GM18508 (cell line): ENCODE data around the gene CACNB4.
"Not testable (repeated sequence)": the region's sequence is repeated elsewhere in the genome, so short reads cannot be mapped to it uniquely, and the experiment has no call there.

ENCODE experiments used
- ATAC-seq: cut with Tn5 transposase; IDR thresholded peaks from one replicate; pipeline ENCODE4 v1.9.1; 2021; ENCODE audit warnings: moderate number of reproducible peaks; ENCODE audit not compliant: insufficient read depth, unreplicated experiment

The CACNB4 gene

GRCh38 chr2:151802315-151802714 is 296.5 kb downstream of the CACNB4 start:
- ATAC-seq: no peak

- no peak for ATAC-seq
Measured at GRCh38 chr2:151799886-151800292, 299.0 kb downstream of the CACNB4 start.

- no peak for ATAC-seq
Measured at GRCh38 chr2:151796774-151797173, 302.1 kb downstream of the CACNB4 start.

- no peak for ATAC-seq
Measured at GRCh38 chr2:151795646-151796240, 303.1 kb downstream of the CACNB4 start.

GRCh38 chr2:151794422-151794821 is 304.4 kb downstream of the CACNB4 start:
- ATAC-seq: not testable (repeated sequence)

GRCh38 chr2:151793123-151793522 is 305.7 kb downstream of the CACNB4 start:
- ATAC-seq: no peak

- no peak for ATAC-seq
Measured at GRCh38 chr2:151792589-151792988, 306.3 kb downstream of the CACNB4 start.

- ATAC-seq: no peak
Measured at GRCh38 chr2:151791545-151791944, 307.3 kb downstream of the CACNB4 start.

GRCh38 chr2:151790689-151791088 is 308.2 kb downstream of the CACNB4 start:
- no peak for ATAC-seq

- ATAC-seq: no peak
Measured at GRCh38 chr2:151789055-151789834, 309.6 kb downstream of the CACNB4 start.

GRCh38 chr2:151786483-151786882 is 312.4 kb downstream of the CACNB4 start:
- ATAC-seq: no peak

GRCh38 chr2:151786077-151786476 is 312.8 kb downstream of the CACNB4 start:
- ATAC-seq: no peak

GRCh38 chr2:151783133-151783520 is 315.7 kb downstream of the CACNB4 start:
- ATAC-seq: no peak
